DOHH2 (cell line): ENCODE results near the gene THAP12.

Experiments used
- CTCF ChIP-seq: fragments of 200-600 bp; sonication (generic); IDR thresholded peaks from one replicate; pipeline ENCODE4 v1.5.1; 2014; ENCODE audit warnings: antibody characterized with exemption, mild to moderate bottlenecking, low read depth, low read length; ENCODE audit not compliant: poor library complexity, severe bottlenecking
- EZH2phosphoT487 ChIP-seq: fragments of 200-600 bp; sonication (generic); IDR thresholded peaks from 2 replicates; pipeline ENCODE4 v1.6.1; 2017; ENCODE audit warnings: borderline replicate concordance, mild to moderate bottlenecking, antibody characterized with exemption, low read length, moderate library complexity, mixed read lengths

GRCh38 chr11:76424379-76424778 lies 43.4 kb upstream of the THAP12 start:
- TF ChIP-seq CTCF (no peak), EZH2phosphoT487 (no peak)
